T-cell (primary cell): Measurements from ENCODE around the gene PSMD11. TPM values are rescaled to one million over a fixed set of nuclear protein-coding genes. Genes with fewer than 3 reads are reported as not detected.

Source experiments
- ATAC-seq, 4 experiments: fragments of 200-7000 bp in 3 of 4; fragments of 150-1000 bp in 1 of 4; cut with Tn5 transposase; replicated peaks in 1 of 4; 1 replicate in 3 of 4; 2 replicates in 1 of 4; pipeline ENCODE4 v1.10.0; 2021; ENCODE audit warnings: moderate library complexity in 3 of 4, mild to moderate bottlenecking in 2 of 4, moderate number of reproducible peaks in 1 of 4
- CTCF ChIA-PET, 2 donors: fragments of 300-600 bp; sonication (Branson Sonifier 250); formaldehyde crosslinking; loops; one replicate each; lab custom pipeline; 2022; ENCODE audit warnings: antibody characterized with exemption in 2 of 2; lab: Charles Lee
- POLR2A ChIA-PET, 2 donors: fragments of 300-600 bp; sonication (Branson Sonifier 250); formaldehyde crosslinking; loops; one replicate each; lab custom pipeline; 2022; ENCODE audit warnings: antibody characterized with exemption in 2 of 2; lab: Charles Lee
- DNase-seq, 35 experiments: peaks; one replicate each; pipeline versions ENCODE4 v3.0.0 to v3.0.0-alpha.2; 2013 to 2023
- H3K27ac ChIP-seq: one replicate; pipeline ENCODE4 v1.5.1; 2013; ENCODE audit warnings: low read length
- H3K27me3 ChIP-seq, 2 experiments: replicated peaks in 1 of 2; 1 replicate in 1 of 2; 2 replicates in 1 of 2; pipeline versions ENCODE4 v1.6.1 to v1.7.0; 2013; ENCODE audit warnings: low read length in 1 of 2, mixed read lengths in 1 of 2; ENCODE audit not compliant: control insufficient read depth in 2 of 2, insufficient read depth in 2 of 2; ENCODE audit errors: extremely low read depth in 1 of 2
- H3K36me3 ChIP-seq, 2 donors: 1 replicate in 1 of 2; 2 replicates in 1 of 2; pipeline versions ENCODE4 v1.6.1 to v1.7.0; 2013; ENCODE audit warnings: low read length in 1 of 2; ENCODE audit not compliant: control insufficient read depth in 2 of 2, insufficient read depth in 1 of 2; ENCODE audit errors: extremely low read depth in 1 of 2
- H3K4me1 ChIP-seq, 2 experiments: 1 replicate in 1 of 2; 2 replicates in 1 of 2; pipeline versions ENCODE4 v1.6.1 to v1.7.0; 2013; ENCODE audit warnings: low read length in 2 of 2, mixed read lengths in 1 of 2; ENCODE audit not compliant: insufficient read depth in 2 of 2, control insufficient read depth in 1 of 2; ENCODE audit errors: extremely low read depth in 1 of 2
- H3K4me3 ChIP-seq, 2 donors: 1 replicate in 1 of 2; 2 replicates in 1 of 2; pipeline versions ENCODE4 v1.5.1 to v1.7.0; 2013; ENCODE audit warnings: mild to moderate bottlenecking in 2 of 2, low read length in 1 of 2, moderate library complexity in 1 of 2; ENCODE audit not compliant: control insufficient read depth in 1 of 2; ENCODE audit errors: extremely low read depth in 1 of 2
- H3K9me3 ChIP-seq: 2 replicates; pipeline ENCODE4 v1.7.0; 2013
- H3K27ac Mint-ChIP-seq, 2 donors: one replicate each; pipeline ENCODE4 v1.8.0; 2020 to 2021; ENCODE audit warnings: mild to moderate bottlenecking in 2 of 2, mixed read lengths in 2 of 2
- H3K27me3 Mint-ChIP-seq, 2 donors: one replicate each; pipeline ENCODE4 v1.8.0; 2021 to 2022; ENCODE audit warnings: mixed read lengths in 2 of 2
- H3K36me3 Mint-ChIP-seq: one replicate; pipeline ENCODE4 v1.8.0; 2021; ENCODE audit warnings: mixed read lengths
- H3K4me1 Mint-ChIP-seq, 3 donors: one replicate each; pipeline ENCODE4 v1.8.0; 2020 to 2022; ENCODE audit warnings: mixed read lengths in 3 of 3, mild to moderate bottlenecking in 1 of 3
- H3K4me3 Mint-ChIP-seq, 3 donors: one replicate each; pipeline ENCODE4 v1.8.0; 2020 to 2022; ENCODE audit warnings: mild to moderate bottlenecking in 3 of 3, mixed read lengths in 3 of 3, moderate library complexity in 3 of 3
- H3K9me3 Mint-ChIP-seq, 3 donors: one replicate each; pipeline ENCODE4 v1.8.0; 2020 to 2022; ENCODE audit warnings: mixed read lengths in 3 of 3
- WGBS: methylation state at CpG from one replicate; pipeline ENCODE4 v1.1.5; 2013; ENCODE audit warnings: missing lambda C conversion rate; ENCODE audit not compliant: insufficient coverage; 5-methylcytosine and 5-hydroxymethylcytosine counted together
- total RNA-seq, 35 experiments: library from RNA in 6 of 35; stranded (reverse) in 6 of 35; fragments of 120-200 nt in 1 of 35; gene quantifications; one replicate each; pipeline versions ENCODE4 v1.2.1 to v1.2.4 and lab custom pipeline; 2013 to 2026

PSMD11 gene
- total RNA-seq, 5 donors from 2014 or later (not counting 1 experiment from before 2014, with no cell fraction given) = 56.3 to 72.8 (median 62.9) TPM

DNA sequence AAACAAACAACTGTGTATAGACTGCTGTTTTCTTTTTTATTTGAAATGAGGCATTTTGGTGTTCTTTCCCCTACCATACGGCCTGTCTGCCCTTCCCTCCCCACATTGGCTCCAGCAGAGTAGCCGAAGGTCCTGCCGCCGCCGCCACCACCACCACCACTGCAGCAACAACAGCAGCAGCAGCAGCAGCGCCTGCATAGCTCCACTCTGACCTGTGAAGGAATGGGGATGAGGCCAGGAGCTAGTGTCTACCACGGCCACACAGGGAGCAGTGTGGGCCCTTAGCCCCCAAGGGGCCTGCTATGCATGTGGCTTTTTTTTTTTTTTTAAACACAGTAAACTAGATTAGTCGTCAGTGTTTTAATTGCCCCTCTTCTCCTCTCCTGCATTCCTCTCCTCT, 36.9 kb downstream of the PSMD11 start:
- ChIA-PET CTCF (interaction anchor here in 1 of 2 donors (0.6 to 1.5 kb wide), 4 partner anchors 12 to 178 kb away, joined by 3 to 5 read pairs (median 4); no protein-coding TSS in a partner anchor), POLR2A (no interaction called here)
- H3K27me3 ChIP-seq = no peaks in the 10 kb centered on the region
- H3K4me3 Mint-ChIP-seq = no peak overlapping the region
- peaks cover 0 to 12% of the 10 kb centered on the region in 2 experiments for H3K4me1 ChIP-seq
- H3K9me3 ChIP-seq = no peaks in the 10 kb centered on the region
- peaks cover 52% of the 10 kb centered on the region for H3K36me3 Mint-ChIP-seq
- peaks cover 11 to 13% (median 12%) of the 10 kb centered on the region in 3 donors for H3K4me1 Mint-ChIP-seq
- no peaks in the 10 kb centered on the region for H3K27me3 Mint-ChIP-seq
- ATAC-seq (no peak), DNase-seq (no peak)
- peaks cover 5 to 64% of the 10 kb centered on the region in 2 donors for H3K36me3 ChIP-seq
- peak overlapping the region; percentile 24 to 39 for H3K27ac Mint-ChIP-seq
- no peak overlapping the region for H3K27ac ChIP-seq
- H3K4me3 ChIP-seq = no peak overlapping the region
- H3K9me3 Mint-ChIP-seq = no peaks in the 10 kb centered on the region
- WGBS = 100% methylated on average over 1 of the region's 8 CpGs

DNA sequence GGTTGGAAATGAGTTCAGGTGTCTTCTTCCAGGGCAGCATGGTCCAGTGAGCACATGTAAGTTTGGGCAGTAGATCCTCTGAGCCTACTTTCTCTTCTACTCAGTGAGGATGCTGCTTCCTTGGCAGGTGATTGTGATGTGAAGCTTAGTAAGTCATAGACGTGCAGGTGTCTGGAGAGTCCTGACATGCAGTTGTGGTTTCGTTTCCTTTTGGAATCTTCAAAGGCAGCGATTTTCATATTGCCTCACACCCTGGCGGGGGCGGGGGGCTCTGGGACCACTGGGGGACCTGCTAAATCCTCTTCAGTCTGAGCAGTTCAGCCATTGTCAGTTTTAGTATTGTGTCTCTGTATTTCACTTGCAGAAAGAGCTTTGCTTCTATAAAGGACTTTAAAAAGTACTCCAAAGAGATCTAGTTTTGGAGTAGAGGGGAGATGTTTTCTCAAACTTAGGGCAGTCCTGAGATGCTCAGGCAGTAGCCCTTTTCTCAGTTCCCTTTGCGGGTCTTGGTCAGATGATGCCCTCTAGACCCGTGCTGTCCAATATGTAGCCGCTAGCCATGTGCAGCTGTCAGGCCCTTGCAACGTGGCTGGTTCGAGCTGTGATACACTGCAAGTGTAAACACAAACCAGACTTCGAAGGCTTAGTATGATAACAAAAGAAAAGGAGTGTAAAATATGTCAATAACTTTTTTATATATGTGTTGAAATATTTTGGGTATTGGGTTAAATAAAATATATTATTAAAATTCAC, 38.4 kb downstream of the PSMD11 start:
- no peaks in the 10 kb centered on the region for H3K9me3 ChIP-seq
- H3K9me3 Mint-ChIP-seq = no peaks in the 10 kb centered on the region
- H3K4me1 ChIP-seq = peaks cover 0 to 15% of the 10 kb centered on the region in 2 experiments
- CTCF ChIA-PET = interaction anchor here (0.6 to 3.3 kb wide), 10 partner anchors 9 to 272 kb away, joined by 3 to 20 read pairs (median 4); partner anchors contain the start of gene PSMD11 (in 1 of the 2)
- WGBS = 87% methylated on average over 8 of the region's 11 CpGs
- H3K4me3 Mint-ChIP-seq = no peak overlapping the region
- peaks cover 43% of the 10 kb centered on the region for H3K36me3 Mint-ChIP-seq
- no peaks in the 10 kb centered on the region for H3K27me3 Mint-ChIP-seq
- H3K27ac Mint-ChIP-seq = peak overlapping the region; percentile 57 to 59
- H3K27me3 ChIP-seq = no peaks in the 10 kb centered on the region
- ATAC-seq = no peak
- no peak for DNase-seq
- peaks cover 5 to 50% of the 10 kb centered on the region in 2 donors for H3K36me3 ChIP-seq
- POLR2A ChIA-PET = no interaction called here
- peaks cover 14 to 17% (median 16%) of the 10 kb centered on the region in 3 donors for H3K4me1 Mint-ChIP-seq
- peak overlapping the region; percentile 64 for H3K27ac ChIP-seq
- no peak overlapping the region for H3K4me3 ChIP-seq

DNA sequence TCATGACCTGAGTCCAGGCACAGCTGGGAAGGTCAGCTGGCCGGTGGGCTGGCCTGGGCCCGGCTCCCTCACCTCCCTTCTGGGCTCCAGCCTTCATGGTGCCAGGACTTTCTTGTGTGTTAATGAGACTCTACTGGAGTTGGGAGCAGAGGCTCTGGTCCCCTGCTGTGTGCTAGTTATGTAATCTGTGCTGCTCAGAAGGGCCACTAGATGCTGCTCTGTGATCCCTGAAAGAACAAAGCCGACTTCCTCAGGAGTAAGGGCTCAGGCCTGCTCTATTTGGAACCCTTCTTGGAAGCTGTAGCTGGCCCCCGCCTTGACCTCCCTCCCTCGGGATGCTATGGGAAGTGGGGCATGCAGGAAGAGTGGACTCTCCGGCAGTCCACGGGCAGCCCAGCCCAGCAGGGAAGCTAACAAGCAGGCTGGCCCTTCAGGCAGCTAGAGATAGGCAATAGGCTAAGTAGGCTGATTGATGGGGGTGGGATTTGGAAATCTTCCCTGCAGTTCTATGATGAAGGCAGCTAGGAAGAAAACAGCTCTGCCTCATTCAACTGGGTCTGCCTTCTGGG, 39.2 kb downstream of the PSMD11 start:
- peak in 24 of 35 experiments; percentile 26 to 78 (median 38) for DNase-seq
- H3K4me3 Mint-ChIP-seq = no peak overlapping the region
- H3K27ac ChIP-seq = peak overlapping the region; percentile 64
- no peaks in the 10 kb centered on the region for H3K27me3 ChIP-seq
- H3K9me3 Mint-ChIP-seq = no peaks in the 10 kb centered on the region
- peak overlapping the region; percentile 81 for H3K27ac Mint-ChIP-seq
- ChIA-PET CTCF (interaction anchor here (0.6 to 3.3 kb wide), 20 partner anchors 9 to 394 kb away, joined by 3 to 20 read pairs (median 5); partner anchors contain the start of genes MYO1D (in 1 of the 2) and PSMD11 (in 1 of the 2)), POLR2A (interaction anchor here (0.5 to 0.6 kb wide), 2 partner anchors 34 to 123 kb away, joined by 6 to 7 read pairs; no protein-coding TSS in a partner anchor)
- no peaks in the 10 kb centered on the region for H3K9me3 ChIP-seq
- H3K4me1 Mint-ChIP-seq = peaks cover 22 to 24% (median 24%) of the 10 kb centered on the region in 3 donors
- no CpG with 5 or more reads among the region's 7 CpGs for WGBS
- peaks cover 5 to 46% of the 10 kb centered on the region in 2 donors for H3K36me3 ChIP-seq
- peaks cover 43% of the 10 kb centered on the region for H3K36me3 Mint-ChIP-seq
- H3K27me3 Mint-ChIP-seq = no peaks in the 10 kb centered on the region
- ATAC-seq = peak; percentile 9 to 37 (median 16)
- H3K4me3 ChIP-seq = no peak overlapping the region
- H3K4me1 ChIP-seq = peaks cover 2 to 23% of the 10 kb centered on the region in 2 experiments

DNA sequence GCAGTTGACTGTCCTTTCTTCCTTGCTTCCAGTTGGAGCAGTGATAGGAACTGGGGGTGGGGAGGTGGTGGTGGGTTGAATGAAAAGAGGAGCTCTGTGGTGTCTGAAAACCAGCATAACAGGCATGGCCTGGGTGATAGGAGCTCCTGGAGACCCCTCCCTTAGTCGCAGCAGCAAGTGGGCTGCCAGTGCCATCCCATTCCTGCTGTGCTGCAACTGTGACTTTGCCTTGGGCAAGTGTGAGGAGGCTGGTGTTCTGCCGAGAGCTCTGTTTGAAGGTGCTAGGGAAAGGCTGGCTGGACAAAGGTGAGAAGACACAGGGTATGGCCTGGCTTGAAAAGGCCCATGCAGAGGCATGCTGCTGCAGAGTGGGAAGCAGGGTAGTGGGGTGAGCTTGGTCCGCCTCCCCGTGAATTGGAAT, 39.7 kb downstream of the PSMD11 start:
- H3K9me3 ChIP-seq = no peaks in the 10 kb centered on the region
- WGBS = 90% methylated on average over 4 of the region's 4 CpGs
- H3K27ac ChIP-seq = peak overlapping the region; percentile 64
- H3K4me1 ChIP-seq = peaks cover 2 to 28% of the 10 kb centered on the region in 2 experiments
- DNase-seq = no peak
- peak overlapping the region; percentile 81 for H3K27ac Mint-ChIP-seq
- H3K27me3 Mint-ChIP-seq = no peaks in the 10 kb centered on the region
- peaks cover 40% of the 10 kb centered on the region for H3K36me3 Mint-ChIP-seq
- no peak for ATAC-seq
- no peaks in the 10 kb centered on the region for H3K9me3 Mint-ChIP-seq
- POLR2A ChIA-PET = interaction anchor here in 1 of 2 donors (0.6 kb wide), 1 partner anchor 33 kb away, joined by 6 read pairs; no protein-coding TSS in a partner anchor
- no peaks in the 10 kb centered on the region for H3K27me3 ChIP-seq
- peaks cover 5 to 41% of the 10 kb centered on the region in 2 donors for H3K36me3 ChIP-seq
- peak overlapping the region in 2 of 3 donors; percentile 28 to 41 for H3K4me3 Mint-ChIP-seq
- peaks cover 28 to 30% (median 29%) of the 10 kb centered on the region in 3 donors for H3K4me1 Mint-ChIP-seq
- CTCF ChIA-PET = interaction anchor here (0.7 to 3.3 kb wide), 23 partner anchors 10 to 393 kb away, joined by 3 to 20 read pairs (median 5); partner anchors contain the start of genes MYO1D (in 1 of the 2) and PSMD11 (in 1 of the 2)
- no peak overlapping the region for H3K4me3 ChIP-seq

DNA sequence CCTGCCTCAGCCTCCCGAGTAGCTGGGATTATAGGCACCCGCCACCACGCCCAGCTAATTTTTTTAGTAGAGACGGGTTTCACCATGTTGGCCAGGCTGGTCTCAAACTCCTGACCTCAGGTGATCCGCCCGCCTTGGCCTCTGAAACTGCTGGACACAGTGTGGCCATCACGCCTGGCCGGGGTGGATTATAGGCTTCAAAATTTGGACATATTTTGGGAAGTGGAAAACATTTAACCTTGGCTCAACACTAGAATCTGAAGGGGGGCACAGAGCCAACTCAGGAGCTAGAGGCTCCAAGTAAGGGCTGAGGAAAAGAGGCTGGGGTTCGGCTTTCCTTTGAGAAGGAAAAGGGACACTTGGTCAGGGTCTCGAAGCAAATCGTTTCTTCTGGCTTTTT, 40.3 kb downstream of the PSMD11 start:
- peaks cover 41% of the 10 kb centered on the region for H3K36me3 Mint-ChIP-seq
- Histone ChIP-seq H3K4me3 (no peak overlapping the region), H3K27ac (no peak overlapping the region), H3K4me1 (peaks cover 2 to 34% of the 10 kb centered on the region in 2 experiments), H3K9me3 (no peaks in the 10 kb centered on the region), H3K36me3 (peaks cover 5 to 38% of the 10 kb centered on the region in 2 donors), H3K27me3 (no peaks in the 10 kb centered on the region)
- no peaks in the 10 kb centered on the region for H3K27me3 Mint-ChIP-seq
- H3K9me3 Mint-ChIP-seq = no peaks in the 10 kb centered on the region
- H3K4me3 Mint-ChIP-seq = peak overlapping the region in 1 of 3 donors; percentile 28
- 96% methylated on average over 6 of the region's 11 CpGs for WGBS
- ATAC-seq (no peak), DNase-seq (no peak)
- CTCF ChIA-PET = interaction anchor here (0.6 to 3.3 kb wide), 20 partner anchors 8 to 391 kb away, joined by 3 to 20 read pairs (median 5); no protein-coding TSS in a partner anchor
- POLR2A ChIA-PET = interaction anchor here in 1 of 2 donors (0.5 to 0.7 kb wide), 2 partner anchors 44 to 130 kb away, joined by 3 to 6 read pairs; no protein-coding TSS in a partner anchor
- H3K4me1 Mint-ChIP-seq = peaks cover 33 to 35% (median 35%) of the 10 kb centered on the region in 3 donors
- H3K27ac Mint-ChIP-seq = peak overlapping the region; percentile 17 to 73
